HEK293T (cell line): ENCODE data around the gene MESD.
"Not testable (repeated sequence)": the region's sequence is repeated elsewhere in the genome, so short reads cannot be mapped to it uniquely, and the experiment has no call there.

Experiments
- BHLHE40 ChIP-seq: fragments of 450-650 bp; IDR thresholded peaks from 2 replicates; pipeline ENCODE4 v1.6.1; 2016; ENCODE audit warnings: mild to moderate bottlenecking, moderate library complexity, borderline replicate concordance
- FOXK2 ChIP-seq: fragments of 450-650 bp; IDR thresholded peaks from 2 replicates; pipeline ENCODE4 v1.6.1; 2016; ENCODE audit warnings: mild to moderate bottlenecking
- FOXM1 ChIP-seq: fragments of 450-650 bp; IDR thresholded peaks from 2 replicates; pipeline ENCODE4 v1.6.1; 2017; ENCODE audit warnings: mild to moderate bottlenecking, borderline replicate concordance
- NFRKB ChIP-seq: fragments of 450-650 bp; IDR thresholded peaks from 2 replicates; pipeline ENCODE4 v1.6.1; 2016; ENCODE audit warnings: mild to moderate bottlenecking, moderate library complexity
- TARDBP ChIP-seq: fragments of 450-650 bp; IDR thresholded peaks from 2 replicates; pipeline ENCODE4 v1.6.1; 2016
- ZNF384 ChIP-seq: fragments of 450-650 bp; IDR thresholded peaks from 2 replicates; pipeline ENCODE4 v1.6.1; 2016
- TF ChIP-seq, protein P1 (sequence below): fragments of 450-650 bp; IDR thresholded peaks from 2 replicates; pipeline ENCODE4 v1.6.1; 2016

DNA sequence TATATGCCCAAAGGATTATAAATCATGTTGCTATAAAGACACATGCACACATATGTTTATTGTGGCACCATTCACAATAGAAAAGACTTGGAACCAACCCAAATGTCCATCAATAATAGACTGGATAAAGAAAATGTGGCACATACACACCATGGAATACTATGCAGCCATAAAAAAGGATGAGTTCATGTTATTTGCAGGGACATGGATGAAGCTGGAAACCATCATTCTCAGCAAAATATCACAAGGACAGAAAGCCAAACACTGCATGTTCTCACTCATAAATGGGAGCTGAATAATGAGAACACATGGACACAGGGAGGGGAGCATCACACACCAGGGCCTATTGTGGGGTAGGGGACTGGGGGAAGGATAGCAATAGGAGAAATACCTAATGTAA, 24.2 kb downstream of the MESD start:
- not testable (repeated sequence) for TF ChIP-seq FOXK2, TARDBP, FOXM1, ZNF384, BHLHE40, NFRKB
- TF ChIP-seq, protein P1, sequence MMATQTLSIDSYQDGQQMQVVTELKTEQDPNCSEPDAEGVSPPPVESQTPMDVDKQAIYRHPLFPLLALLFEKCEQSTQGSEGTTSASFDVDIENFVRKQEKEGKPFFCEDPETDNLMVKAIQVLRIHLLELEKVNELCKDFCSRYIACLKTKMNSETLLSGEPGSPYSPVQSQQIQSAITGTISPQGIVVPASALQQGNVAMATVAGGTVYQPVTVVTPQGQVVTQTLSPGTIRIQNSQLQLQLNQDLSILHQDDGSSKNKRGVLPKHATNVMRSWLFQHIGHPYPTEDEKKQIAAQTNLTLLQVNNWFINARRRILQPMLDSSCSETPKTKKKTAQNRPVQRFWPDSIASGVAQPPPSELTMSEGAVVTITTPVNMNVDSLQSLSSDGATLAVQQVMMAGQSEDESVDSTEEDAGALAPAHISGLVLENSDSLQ: not testable (repeated sequence)
